ENCODE data around the gene BMP6.

GRCh38 chr6:7888587-7889357 lies 162.9 kb downstream of the BMP6 start:
- TF ChIP-seq CTCF (conservative IDR thresholded peaks at IDR 0.05) (no peak), ZFX (IDR thresholded peaks at IDR 0.05) (no peak)

Measured in C4-2B (cell line).